Fibroblast of skin of left biceps (primary cell): ENCODE measurements around the gene CD28.
"Not testable (repeated sequence)": the region's sequence is repeated elsewhere in the genome, so short reads cannot be mapped to it uniquely, and the experiment has no call there.

ENCODE experiments used
- DNase-seq, 2 experiments: peaks; one replicate each; pipeline ENCODE4 v3.0.0-alpha.2; 2013; ENCODE audit warnings: low read depth in 2 of 2

Gene CD28

GRCh38 chr2:203687165-203687564 is 19.3 kb upstream of the CD28 start:
- no peak for DNase-seq

GRCh38 chr2:203688798-203689197 is 17.6 kb upstream of the CD28 start:
- no peak for DNase-seq

- no peak for DNase-seq
Observed at GRCh38 chr2:203689426-203690116, 16.9 kb upstream of the CD28 start.

DNA sequence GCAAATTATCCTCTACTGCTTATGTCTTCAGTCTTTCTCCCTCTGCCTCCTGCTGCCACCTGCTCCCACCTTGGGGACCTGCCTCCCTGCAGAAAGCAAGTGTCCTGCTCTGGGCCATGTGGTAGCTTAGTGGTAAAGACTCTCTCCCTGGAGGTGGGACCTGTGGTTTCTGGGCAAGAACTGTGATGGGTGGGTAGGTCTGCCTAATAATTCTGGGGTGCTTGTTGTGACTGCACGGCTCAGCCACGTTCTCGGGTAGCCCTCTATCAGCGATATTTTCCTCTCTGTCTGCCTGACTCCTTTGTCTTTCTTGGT is 16.4 kb upstream of the CD28 start:
- no peak for DNase-seq

- DNase-seq: no peak
Observed at GRCh38 chr2:203690441-203691047, 15.9 kb upstream of the CD28 start.

DNA sequence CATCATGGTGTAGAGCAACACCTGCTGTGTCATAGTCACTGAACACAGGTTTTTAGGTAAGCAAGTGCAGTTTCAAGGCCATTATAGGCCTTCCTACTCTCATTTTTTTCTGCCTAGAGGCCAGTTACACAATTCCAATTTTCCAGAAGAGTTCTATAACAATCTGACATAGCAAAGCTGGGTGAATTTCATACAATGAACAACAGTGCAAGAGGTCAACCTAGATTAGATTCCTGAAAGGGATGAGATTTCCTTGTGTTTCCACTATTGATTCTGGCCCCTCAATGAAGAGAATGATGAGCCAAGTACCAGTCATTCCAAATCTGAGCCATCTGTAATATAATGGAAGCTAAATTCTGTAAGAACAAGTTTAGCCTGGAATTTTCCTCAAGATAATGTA is 15.3 kb upstream of the CD28 start:
- no peak for DNase-seq

DNA sequence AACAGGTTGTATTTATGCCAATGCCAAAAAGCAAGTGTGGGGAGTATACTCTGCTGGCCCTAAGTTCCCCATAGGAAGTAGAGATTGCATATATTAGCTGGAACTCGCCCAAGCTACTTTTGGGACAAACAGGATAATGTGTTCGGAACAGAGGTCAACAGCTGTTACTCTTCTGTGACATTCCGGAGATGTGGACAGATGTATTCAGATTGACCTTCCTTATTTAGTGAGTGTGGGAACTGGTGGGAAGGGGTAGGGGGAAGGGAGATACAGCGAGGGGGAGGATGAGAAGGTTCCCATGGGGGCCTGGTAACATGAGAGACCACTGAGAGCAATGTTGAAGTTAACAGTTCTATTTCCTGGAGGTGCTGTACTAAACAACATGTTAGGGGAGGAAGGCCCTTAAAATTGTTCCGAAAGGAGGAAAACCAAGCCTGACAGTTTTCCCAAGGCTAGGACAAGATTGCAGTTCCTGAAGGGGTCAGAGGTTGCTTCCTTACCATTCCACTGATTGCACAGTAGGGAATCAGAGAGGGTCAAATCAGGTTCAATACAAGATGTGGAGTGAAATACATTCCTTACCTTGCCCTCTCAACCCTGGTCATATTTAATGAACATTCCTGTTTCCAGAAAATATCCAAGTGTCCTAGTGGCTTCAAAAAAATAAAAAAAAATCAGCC is 14.3 kb upstream of the CD28 start:
- no peak for DNase-seq

- no peak for DNase-seq
Observed at GRCh38 chr2:203693242-203693879, 13.1 kb upstream of the CD28 start.

DNA sequence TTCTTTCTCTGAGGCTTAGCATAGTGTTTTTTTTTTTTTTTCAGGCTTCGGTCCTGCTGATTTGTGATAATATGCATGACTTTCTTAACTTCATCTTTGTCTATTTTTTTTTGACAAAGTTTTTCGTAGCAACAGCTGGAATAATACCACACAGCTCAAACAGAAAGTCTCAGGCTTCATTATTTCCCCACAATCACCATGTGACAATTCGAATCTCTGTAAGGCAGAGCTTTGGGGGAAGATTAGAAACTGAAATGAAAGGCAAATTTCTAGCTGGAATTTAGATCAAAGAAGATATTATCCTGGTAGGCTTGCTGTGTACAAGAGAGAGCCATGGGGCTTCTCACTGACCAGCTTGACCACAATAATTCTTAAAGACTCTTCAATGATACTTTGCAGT is 12.2 kb upstream of the CD28 start:
- no peak for DNase-seq

DNA sequence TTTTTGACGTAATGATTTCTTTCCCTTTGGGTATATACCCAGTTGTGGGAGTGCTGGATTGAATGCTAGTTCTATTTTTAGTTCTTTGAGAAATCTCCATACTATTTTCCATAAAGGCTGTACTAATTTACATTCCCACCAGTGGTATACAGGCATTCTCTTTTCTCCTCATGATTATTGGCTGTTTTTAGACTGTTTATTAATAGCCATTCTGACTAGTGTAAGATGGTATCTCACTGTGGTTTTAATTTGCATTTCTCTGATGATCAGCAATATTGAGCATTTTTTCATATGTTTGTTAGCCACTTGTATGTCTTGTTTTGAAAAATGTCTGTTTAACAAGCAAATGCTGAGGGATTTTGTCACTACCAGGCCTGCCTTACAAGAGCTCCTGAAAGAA is 9.2 kb upstream of the CD28 start:
- DNase-seq: no peak

- DNase-seq: not testable (repeated sequence)
Observed at GRCh38 chr2:203697763-203698162, 8.7 kb upstream of the CD28 start.

DNA sequence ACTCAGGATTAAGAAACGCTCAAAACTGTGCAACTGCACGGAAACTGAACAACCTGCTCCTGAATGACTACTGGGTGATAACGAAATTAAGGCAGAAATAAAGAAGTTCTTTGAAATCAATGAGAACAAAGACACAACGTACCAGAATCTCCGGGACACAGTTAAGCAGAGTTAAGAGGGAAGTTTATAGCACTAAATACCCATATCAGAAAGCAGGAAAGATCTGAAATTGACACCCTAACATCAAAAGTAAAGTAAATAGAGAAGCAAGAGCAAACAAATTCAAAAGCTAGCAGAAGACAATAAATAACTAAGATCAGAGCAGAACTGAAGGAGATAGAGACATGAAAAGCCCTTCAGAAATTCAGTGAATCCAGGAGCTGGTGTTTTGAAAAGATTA is 8.0 kb upstream of the CD28 start:
- DNase-seq: not testable (repeated sequence)

GRCh38 chr2:203704430-203704829 is 2.0 kb upstream of the CD28 start:
- DNase-seq: no peak

DNA sequence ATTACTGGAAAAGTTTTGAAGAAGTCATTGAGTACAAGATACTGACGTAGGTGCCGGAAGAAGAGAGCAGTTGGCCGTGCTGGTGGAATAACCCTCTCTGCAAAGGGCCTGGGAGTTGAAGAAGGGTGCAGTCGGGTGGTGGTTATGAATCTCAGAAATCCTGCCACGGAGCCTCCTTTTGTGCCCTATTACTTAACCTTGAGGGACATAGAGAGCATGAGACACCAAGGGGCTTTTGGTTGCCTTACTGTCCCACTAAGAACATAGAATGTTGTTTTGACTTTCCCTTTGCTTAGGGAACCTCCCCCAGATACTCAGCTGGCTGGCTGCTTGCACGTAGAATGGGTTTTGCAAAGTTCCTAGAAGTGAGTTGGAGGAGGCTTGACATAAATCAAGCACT is 1.3 kb upstream of the CD28 start:
- no peak for DNase-seq

GRCh38 chr2:203707530-203707929 is 1.1 kb downstream of the CD28 start:
- no peak for DNase-seq

DNA sequence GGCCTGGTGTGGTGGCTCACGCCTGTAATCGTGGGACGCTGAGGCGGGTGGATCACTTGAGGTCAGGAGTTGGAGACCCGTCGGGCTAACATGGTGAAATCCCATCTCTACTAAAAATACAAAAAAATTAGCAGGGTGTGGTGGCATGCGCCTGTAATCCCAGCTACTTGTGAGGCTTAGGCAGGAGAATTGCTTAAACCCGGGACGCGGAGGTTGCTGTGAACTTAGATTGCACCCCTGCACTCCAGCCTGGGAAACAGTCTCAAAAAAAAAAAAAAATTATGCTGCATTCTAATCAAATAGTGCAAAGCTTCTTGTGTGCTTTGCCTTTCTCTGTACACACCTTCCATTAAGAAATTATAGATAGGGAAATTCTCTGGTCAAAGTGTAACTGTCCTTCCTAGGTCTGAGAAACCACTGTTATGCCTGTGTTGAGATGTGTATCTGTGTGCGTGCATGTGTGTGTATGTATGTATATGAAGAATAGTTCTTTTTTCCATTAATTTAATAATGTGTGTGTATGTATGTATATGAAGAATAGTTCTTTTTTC is 2.5 kb downstream of the CD28 start:
- DNase-seq: no peak

DNA sequence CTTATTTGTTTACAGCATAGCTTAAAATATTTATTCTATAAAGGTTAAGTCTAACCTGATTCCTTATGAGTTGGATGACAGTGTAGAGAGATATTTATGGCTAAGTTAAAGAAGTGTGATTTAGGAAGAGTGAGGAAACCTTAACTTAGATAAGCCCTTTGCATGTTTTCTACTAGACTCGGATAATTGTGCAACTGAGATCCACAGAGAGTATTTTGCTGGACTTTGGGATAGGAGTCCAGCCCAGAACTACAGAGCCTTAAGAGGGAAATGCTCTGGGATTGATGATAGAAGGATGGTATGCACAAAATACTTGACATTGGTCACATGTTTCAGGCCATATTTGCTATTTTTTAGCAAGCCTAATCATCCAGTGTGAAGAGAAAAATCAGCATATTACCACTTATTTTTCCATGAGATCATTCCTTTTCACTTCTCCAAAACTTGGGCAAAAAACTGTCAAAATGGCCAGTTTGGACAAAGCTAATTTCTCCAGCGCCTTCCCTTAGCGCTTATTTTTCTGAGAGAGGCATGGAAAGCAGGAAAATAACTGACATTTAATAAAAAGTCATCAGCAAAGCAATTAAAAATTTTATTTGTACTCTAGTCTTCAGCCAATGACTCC is 3.1 kb downstream of the CD28 start:
- DNase-seq: no peak

DNA sequence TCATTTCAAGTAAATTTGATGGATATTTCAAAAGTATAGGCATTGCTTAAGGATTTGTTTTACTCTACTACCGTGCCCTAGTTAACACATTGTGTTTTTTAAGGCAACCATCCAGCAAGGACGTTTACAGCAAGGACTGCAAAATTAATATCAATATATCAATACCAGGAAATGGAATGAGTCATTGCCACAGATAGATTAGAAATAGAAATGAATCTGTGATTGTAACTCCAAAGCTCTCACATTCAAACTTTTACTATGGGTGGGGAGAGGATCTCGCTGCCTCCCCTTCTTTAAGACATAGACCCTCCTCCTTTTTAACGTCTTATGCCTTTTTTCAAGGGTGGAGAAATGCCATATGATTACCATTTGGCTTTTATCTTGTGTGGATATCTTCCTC is 3.8 kb downstream of the CD28 start:
- no peak for DNase-seq

- no peak for DNase-seq
Observed at GRCh38 chr2:203710952-203711351, 4.5 kb downstream of the CD28 start.

- no peak for DNase-seq
Observed at GRCh38 chr2:203711399-203711798, 5.0 kb downstream of the CD28 start.

DNA sequence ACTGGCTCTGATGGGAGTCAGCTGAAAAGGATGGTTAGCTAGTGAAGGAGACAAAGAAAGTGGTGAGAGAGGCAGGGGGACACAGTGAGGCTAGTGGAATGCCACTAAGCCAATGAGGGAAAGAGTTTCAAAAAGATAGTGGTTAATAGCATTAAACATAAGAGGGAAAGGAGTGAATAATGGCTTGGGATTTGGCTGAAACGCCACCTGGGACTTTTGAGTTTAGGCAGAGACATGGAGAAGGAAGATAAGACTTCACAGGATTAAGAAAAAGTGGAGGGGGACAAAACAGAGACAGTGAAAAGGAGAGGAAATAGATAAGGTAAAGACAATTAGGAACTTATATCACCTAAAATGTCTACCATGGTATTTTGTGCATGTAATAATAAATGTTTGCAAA is 6.9 kb downstream of the CD28 start:
- no peak for DNase-seq

DNA sequence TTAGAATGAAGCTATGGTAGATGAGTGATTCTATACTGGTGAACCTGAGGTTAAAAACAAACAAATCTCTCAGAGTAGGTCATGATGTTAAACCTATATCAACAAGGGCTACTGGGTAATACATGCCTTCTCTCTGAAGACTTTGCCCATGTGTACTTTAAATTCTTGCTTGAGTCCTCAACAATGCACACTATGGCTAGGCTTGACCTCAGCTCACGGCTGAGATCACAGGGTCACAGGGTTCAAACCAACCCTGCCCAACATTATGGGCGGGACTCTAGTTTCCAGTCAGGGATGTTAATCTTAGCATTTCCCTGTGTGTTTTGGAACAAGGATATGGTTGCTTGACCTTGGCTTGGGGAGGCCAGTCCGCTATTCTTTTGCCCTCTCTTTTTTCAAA is 7.7 kb downstream of the CD28 start:
- no peak for DNase-seq
